ENCODE results near the gene CCDC57. TPM values are rescaled to one million over a fixed set of nuclear protein-coding genes. Genes with fewer than 3 reads are reported as not detected.
"Not testable (repeated sequence)": the region's sequence is repeated elsewhere in the genome, so short reads cannot be mapped to it uniquely, and the experiment has no call there.

Gene CCDC57, protein sequence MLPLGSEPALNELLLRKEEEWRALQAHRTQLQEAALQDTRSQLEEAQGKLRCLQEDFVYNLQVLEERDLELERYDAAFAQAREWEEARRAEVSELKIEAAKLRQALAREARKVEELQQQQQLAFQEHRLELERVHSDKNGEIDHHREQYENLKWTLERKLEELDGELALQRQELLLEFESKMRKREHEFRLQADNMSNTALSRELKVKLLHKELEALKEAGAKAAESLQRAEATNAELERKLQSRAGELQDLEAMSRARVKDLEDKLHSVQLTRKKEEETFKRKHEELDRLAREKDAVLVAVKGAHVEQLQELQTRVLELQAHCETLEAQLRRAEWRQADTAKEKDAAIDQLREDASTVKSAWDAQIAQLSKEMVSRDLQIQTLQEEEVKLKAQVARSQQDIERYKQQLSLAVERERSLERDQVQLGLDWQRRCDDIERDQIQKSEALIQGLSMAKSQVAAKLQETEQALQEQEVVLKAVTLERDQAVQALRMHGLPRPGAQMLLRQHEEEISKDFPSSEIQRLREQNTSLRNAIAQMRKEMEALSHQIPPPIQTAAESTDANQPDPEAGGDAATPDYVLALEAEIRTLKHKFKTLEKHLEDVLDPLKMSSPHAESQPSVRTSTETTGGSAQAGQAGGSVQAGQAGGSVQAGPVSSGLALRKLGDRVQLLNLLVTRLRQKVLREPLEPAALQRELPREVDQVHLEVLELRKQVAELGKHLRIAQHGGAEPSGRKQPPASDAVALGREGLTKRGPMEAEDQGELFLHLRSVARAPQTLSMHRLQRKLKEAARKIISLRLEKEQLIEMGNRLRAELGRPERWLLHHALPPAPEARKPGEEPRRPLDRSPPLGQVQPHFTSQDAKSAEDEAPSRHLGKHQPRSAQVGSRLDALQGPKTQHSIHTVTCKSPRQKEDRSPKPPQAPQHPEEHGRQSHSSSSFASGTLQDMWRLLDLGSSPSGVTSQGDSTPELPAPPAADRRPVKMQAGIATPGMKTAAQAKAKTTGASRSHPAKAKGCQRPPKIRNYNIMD
- total RNA-seq (2014; rRNA removed; shearing (Covaris generic)) = 15.7 and 17.8 TPM in 2 replicates
- 21.0 and 25.4 TPM in 2 replicates for polyA plus RNA-seq (2015; cell fraction: cytosol; rRNA removed)
- 477 and 495 TPM in 2 replicates for polyA plus RNA-seq (2015; cell fraction: nucleus; rRNA removed)

DNA sequence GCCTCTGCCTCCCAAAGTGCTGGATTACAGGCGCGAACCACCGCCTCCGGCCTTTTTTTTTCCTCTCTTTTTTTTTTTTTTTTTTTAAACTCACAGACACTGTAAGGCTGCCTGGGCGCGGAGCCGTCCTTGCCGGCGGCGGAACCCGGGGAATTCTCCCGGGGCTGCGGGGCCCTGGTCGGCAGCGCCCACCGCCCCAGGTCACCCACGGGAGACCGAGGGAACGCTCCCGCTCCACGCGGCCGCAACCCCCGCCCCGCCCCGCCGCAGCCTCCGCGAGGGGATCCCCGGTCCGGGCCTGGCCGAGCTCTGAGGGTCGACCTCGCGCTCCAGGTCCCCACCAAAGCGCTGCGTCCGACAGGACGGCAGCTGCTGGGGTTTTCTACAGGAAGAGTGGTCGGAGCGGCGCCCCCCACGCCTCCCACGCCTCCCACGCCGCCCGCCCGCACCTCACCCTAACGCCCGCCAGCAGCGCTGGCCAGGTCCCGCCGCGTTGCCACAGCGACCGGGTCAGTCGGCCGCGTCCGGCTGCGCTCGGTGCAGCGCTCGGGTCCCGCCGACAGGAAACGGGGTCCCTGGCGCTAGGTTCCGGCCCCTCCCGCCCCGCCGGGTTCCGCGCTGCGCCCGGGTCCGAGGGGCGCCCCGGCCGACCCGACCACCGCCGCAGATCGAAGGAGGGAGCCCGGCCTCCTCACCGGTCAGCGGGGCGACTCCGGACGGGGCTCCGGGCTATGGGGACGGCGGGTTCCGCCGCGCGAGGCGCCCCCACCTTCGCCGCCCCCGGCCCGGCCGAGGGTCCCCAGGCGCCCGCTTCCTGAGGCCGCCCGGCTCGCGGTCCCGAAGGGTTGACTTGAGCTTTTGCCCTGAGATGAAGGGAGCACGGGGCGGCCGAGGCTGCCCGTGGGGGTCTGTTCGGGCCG, at the start of gene CCDC57:
TSS of gene CCDC57 (minus strand) at position 512 of the 920 bp plus-strand sequence. CDS start 10,898 bp downstream, outside the sequence.
- in situ Hi-C loops (cut with HindIII; ENCODE audit: low pct_unique_long_range_greater_than_20kb, low sequenced_read_pairs) = no loop called here
- DNase-seq (ENCODE audit: low read depth, low spot score) = peak; percentile 88

DNA sequence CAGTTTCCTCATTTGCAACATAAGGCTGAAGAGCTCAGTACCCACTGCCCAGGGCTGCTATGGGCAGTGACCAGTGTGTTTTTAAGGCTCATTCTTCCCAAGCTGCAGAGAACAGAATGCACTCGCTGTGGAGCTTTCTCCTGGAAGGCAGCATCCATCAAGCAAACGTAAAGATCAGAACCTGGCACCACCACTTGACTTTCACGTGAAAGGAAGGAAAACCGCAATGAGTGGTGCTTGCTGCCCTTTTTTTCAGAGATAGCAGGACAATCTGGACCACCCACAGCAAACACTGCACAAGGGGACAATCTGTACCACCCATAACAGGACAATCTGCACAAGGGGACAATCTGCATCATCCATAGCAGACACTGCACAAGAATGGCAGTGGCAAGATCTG, 49.7 kb upstream of the CCDC57 start:
- in situ Hi-C loops (cut with HindIII; ENCODE audit: low pct_unique_long_range_greater_than_20kb, low sequenced_read_pairs) = no loop called here

DNA sequence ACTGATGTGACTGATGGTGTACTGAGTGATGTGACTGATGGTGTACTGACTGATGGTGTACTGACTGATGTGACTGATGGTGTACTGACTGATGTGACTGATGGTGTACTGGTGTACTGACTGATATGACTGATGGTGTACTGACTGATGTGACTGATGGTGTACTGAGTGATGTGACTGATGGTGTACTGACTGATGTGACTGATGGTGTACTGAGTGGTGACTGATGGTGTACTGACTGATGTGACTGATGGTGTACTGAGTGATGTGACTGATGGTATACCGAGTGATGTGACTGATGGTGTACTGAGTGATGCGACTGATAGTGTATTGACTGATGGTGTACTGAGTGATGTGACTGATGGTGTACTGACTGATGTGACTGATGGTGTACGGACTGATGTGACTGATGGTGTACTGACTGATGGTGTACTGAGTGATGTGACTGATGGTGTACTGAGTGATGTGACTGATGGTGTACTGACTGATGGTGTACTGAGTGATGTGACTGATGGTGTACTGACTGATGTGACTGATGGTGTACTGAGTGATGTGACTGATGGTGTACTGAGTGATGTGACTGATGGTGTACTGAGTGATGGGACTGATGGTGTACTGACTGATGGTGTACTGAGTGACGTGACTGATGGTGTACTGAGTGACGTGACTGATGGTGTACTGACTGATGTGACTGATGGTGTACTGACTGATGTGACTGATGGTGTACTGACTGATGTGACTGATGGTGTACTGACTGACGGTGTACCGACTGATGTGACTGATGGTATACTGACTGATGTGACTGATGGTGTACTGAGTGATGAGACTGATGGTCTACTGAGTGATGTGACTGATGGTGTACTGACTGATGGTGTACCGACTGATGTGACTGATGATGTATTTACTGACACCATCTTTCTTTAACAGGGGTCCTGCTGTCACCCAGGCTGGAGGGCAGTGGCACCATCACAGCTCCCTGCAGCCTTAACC, 47.6 kb upstream of the CCDC57 start:
- in situ Hi-C loops (cut with HindIII; ENCODE audit: low pct_unique_long_range_greater_than_20kb, low sequenced_read_pairs); DNase-seq (ENCODE audit: low read depth, low spot score): not testable (repeated sequence)

More for the DNA sequence above, 49.7 kb upstream of the CCDC57 start:
- DNase-seq (ENCODE audit: low read depth, low spot score) = no peak

DNA sequence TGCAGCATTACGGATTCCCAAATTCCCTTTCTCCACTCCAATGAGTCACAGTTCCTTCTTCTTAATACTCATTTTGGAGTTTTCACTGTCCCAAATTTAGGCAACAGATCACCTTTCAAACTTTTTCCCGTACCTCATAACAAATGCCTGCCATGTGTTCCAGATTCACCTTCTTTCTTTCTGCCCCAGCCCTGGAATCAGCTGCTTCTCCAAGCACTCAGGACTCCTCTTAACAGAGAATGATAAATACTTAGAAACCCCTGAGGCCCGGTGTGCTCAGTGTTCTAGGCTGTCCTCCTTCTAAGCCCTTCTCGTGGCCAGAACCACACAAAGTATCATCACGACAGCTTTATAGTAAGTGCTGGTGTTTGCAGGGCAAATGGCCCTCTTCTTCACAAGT, 45.9 kb upstream of the CCDC57 start:
- in situ Hi-C loops (cut with HindIII; ENCODE audit: low pct_unique_long_range_greater_than_20kb, low sequenced_read_pairs) = no loop called here
- no peak for DNase-seq (ENCODE audit: low read depth, low spot score)

DNA sequence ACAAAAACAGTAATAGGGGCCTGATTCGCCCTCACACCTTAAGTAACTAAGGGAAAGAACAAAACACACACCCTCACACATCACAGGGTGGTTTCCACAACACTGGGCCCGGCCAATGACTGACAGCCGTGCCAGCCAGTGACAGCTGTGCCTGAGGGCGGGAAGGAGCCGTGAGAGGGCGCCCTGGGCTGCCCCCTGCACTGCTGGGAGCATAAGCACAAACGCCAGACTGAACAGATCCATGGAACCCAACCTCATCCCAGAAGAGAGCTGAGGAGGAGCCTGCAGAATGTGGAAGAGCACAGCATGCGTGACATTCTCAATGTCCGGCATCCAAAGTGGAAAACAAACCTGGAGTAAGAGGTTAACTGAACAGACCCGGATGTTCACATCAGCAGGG, 44.8 kb upstream of the CCDC57 start:
- peak; percentile 52 for DNase-seq (ENCODE audit: low read depth, low spot score)
- in situ Hi-C loops (cut with HindIII; ENCODE audit: low pct_unique_long_range_greater_than_20kb, low sequenced_read_pairs) = no loop called here

DNA sequence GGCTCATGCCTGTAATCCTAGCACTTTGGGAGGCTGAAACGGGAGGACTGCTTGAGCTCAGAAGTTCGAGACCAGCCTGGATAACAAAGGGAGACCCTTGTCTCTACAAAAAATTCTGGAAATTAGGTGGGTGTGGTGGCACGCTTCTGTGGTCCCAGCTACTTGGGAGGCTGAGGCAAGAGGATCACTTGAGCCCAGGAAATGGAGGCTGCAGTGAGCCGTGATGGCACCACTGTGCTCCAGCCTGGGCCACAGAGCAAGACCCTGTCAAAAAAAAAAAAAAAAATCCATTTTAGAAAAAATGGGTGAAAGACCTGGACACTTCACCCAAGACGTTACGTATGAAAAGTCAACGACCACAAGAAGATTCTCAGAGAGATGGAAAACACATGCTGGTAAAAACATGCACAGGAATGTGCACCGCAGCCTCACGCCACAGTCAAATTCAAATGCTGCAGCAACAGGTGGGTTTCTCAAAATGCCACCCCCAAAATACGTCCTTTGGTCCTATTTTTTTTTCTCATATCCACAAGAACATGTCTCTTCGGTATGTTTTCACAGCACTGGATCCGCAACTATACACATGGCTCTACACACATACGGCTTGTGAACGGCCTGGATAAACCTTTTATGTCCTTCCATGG, 43.7 kb upstream of the CCDC57 start:
- in situ Hi-C loops (cut with HindIII; ENCODE audit: low pct_unique_long_range_greater_than_20kb, low sequenced_read_pairs) = no loop called here

DNA sequence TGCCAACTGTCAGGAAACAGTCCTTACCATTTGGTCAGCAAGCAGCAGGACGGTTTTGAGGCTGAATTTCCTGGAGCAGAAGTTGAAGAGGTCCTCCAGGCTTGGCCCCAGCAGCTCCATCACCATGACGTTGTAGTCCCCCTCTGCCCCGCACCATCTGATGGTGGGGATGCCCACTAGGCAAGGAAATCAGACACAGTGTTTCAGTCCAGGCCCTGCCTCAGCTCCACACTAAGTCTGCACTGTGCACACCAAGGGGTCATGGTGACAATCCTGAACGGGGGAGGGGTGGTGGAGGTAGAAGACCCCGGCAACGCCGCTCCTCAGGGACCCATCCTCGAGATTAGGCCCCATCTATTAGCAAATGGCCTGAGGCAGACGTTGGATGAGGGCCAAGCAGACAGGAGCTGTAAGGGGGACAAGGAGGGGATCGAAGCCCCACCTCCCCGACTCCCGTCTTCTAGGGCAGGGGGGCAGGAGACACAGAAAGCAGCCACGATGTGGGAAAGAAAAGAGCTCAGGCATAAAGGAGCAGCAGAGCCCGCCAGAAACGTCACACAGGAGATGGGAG, 42.8 kb upstream of the CCDC57 start:
- in situ Hi-C loops (cut with HindIII; ENCODE audit: low pct_unique_long_range_greater_than_20kb, low sequenced_read_pairs) = no loop called here
- no peak for DNase-seq (ENCODE audit: low read depth, low spot score)

More for the DNA sequence above, 43.7 kb upstream of the CCDC57 start:
- no peak for DNase-seq (ENCODE audit: low read depth, low spot score)

DNA sequence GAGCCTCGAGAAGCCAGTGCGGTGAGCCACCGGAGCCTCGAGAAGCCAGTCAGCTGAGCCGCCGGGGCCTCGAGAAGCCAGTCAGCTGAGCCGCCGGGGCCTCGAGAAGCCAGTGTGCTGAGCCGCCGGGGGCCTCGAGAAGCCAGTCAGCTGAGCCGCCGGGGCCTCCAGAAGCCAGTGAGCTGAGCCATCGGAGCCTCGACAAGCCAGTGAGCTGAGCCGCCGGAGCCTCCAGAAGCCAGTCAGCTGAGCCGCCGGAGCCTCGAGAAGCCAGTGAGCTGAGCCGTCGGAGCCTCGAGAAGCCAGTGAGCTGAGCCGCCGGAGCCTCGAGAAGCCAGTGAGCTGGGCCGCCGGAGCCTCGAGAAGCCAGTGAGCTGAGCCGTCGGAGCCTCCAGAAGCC, 42.1 kb upstream of the CCDC57 start:
- in situ Hi-C loops (cut with HindIII; ENCODE audit: low pct_unique_long_range_greater_than_20kb, low sequenced_read_pairs); DNase-seq (ENCODE audit: low read depth, low spot score): not testable (repeated sequence)

DNA sequence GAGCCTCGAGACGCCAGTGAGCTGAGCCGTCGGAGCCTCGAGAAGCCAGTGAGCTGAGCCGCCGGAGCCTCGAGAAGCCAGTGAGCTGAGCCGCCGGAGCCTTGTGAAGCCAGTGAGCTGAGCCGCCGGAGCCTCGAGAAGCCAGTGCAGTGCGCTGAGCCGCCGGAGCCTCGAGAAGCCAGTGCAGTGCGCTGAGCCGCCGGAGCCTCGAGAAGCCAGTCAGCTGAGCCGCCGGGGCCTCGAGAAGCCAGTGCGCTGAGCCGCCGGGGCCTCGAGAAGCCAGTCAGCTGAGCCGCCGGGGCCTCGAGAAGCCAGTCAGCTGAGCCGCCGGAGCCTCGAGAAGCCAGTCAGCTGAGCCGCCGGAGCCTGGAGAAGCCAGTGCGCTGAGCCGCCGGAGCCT, 41.5 kb upstream of the CCDC57 start:
- in situ Hi-C loops (cut with HindIII; ENCODE audit: low pct_unique_long_range_greater_than_20kb, low sequenced_read_pairs); DNase-seq (ENCODE audit: low read depth, low spot score): not testable (repeated sequence)

DNA sequence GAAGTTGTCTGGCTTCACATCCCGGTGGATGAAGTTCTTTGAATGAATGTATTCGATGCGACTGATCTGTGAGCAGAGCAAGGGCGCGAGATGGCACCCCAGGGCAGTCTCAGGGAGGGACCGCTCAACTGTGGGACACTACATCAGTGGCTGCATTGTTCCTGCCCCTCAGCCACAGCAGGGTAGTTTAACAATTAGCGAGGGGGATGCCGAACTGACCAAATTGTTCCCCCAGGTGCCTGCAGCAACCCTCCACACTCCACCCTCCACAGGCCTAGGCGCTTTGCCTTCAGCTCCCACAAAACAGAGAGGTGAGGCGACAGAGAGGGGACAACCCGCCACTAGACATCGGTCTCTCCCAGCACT, 40.5 kb upstream of the CCDC57 start:
- in situ Hi-C loops (cut with HindIII; ENCODE audit: low pct_unique_long_range_greater_than_20kb, low sequenced_read_pairs) = no loop called here
- no peak for DNase-seq (ENCODE audit: low read depth, low spot score)

DNA sequence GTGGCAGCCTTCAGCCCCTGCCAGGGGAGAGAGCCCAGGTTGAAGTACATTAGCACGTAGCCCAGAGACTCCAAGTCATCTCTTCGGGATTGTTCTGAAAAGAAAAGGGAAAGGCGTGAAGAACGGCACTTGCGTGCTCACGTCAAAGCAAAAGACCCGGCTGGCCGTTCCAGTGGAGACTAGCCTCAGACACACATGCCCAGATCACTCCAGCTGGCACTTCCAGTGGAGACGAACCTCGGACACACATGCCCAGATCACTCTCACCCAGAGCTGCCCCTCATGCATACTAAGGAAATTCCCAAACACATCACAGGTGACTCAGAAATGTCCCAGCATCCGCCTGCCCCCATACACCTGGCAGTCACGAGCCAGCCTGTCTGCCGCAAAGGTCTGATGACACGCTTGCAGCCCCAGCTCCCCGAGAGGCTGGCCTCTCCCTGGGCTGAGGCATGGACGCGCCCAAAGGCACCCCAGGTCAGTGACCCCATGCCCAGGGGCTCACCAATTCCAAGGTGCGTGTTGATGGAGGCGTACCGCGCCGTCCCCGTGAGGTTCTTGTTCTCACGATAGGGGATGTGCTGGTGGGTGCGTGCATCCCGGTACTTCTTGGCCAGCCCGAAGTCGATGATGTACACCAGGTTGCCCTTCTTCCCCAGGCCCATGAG, 40.0 kb upstream of the CCDC57 start:
- no peak for DNase-seq (ENCODE audit: low read depth, low spot score)
- in situ Hi-C loops (cut with HindIII; ENCODE audit: low pct_unique_long_range_greater_than_20kb, low sequenced_read_pairs) = no loop called here

DNA sequence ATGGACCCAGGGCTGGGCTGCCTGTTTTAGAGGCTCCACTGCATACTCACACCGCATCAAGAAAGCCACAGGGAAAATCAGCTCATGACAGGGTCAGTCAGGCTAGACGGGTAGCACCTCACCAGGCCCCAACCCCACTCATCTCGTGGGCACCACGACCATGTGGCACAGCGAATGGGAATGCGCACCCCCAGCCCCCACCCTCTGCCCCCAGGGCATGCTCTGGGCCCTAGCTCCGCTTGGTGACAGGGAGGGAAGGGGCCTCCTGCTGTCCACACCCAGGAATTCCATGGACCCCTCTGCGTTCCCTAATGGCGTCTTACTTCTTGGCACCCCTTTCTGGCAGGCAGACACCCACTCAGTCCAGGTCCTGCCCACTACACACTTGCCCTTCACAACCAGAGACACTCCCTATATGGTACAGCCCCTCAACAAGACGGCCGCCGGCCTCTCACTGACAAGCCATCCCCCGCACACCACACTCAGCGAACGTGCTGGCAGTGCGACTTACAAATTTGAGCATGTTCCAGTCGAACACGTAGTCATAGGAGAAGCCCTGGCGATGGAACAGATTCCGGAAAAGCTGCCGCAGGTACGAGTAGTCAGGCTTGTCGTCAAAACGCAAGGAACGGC, 38.3 kb upstream of the CCDC57 start:
- in situ Hi-C loops (cut with HindIII; ENCODE audit: low pct_unique_long_range_greater_than_20kb, low sequenced_read_pairs) = no loop called here
- no peak for DNase-seq (ENCODE audit: low read depth, low spot score)

DNA sequence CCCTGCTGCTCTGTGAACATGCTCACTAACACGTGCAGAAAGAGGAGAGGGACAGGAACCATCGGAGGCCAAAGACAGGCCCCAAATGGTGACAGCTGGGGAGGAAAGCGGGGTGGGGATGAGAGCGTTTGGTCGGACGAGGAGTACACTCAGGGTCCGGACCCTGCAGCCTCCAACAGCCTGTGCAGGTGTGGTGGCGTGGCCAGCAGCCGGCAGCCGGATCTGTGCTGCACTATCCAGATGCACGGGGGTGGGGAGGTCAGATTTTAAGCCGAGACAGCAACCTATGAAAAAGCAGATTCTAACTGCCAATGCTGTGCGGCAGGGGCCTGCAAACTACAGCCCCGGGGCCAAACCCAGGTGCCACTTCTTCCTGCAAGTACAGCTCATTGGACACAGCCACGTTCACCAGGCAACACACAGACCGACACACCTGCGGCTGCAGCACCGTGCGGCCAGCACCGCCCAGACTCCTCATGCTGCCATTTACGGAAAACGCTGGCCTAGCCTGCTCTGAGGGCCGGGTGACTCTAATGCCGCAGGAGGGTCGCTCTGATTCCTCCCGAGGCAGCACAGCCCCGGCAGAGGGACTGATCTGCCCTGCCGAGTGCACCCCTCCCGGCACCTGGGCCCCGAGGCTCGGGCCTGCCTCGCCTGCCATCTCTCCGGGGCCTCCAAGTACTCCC, 37.4 kb upstream of the CCDC57 start:
- in situ Hi-C loops (cut with HindIII; ENCODE audit: low pct_unique_long_range_greater_than_20kb, low sequenced_read_pairs) = no loop called here
- DNase-seq (ENCODE audit: low read depth, low spot score) = no peak
